Esophagus squamous epithelium (tissue), 4 donors: ENCODE measurements around the gene NAA80.

Experiments used
- POLR2A ChIP-seq, 4 donors: fragments of 450-650 bp; IDR thresholded peaks; one replicate each; pipeline ENCODE4 v1.6.1; 2017; ENCODE audit warnings: antibody characterized with exemption in 4 of 4, mild to moderate bottlenecking in 4 of 4, moderate library complexity in 3 of 4
- TF ChIP-seq, protein P1 (sequence below), 6 experiments: fragments of 450-650 bp in 4 of 6; fragments of 200-600 bp in 2 of 6; sonication (generic) in 2 of 6; IDR thresholded peaks; one replicate each; pipeline ENCODE4 v1.5.1; 2016 to 2019; ENCODE audit warnings: antibody characterized with exemption in 6 of 6, mild to moderate bottlenecking in 4 of 6, moderate library complexity in 4 of 6

DNA sequence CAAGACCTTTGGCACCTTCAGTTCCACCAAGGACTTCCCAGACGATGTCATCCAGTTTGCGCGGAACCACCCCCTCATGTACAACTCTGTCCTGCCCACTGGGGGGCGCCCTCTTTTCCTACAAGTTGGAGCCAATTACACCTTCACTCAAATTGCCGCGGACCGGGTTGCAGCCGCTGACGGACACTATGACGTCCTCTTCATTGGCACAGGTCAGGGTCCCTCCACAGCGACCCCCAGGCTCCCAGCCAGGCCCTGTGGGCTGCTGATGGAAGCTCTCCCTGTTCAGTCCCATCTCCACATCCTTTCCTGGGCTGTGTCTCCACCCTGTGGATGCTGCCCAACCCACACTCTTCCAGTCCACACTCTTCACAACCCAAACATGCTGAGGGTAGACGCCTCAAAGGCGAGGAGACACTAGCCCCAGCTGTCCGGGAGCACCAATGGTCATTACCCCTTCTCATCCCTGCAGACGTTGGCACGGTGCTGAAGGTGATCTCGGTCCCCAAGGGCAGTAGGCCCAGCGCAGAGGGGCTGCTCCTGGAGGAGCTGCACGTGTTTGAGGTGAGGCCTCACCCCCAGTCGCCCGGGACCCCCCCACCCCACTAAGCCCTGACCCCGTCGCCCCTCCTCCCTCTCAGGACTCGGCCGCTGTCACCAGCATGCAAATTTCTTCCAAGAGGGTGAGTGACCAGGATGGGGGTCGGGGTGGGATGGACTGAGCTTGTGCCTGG, 24.7 kb downstream of the NAA80 start:
- TF ChIP-seq, protein P1, sequence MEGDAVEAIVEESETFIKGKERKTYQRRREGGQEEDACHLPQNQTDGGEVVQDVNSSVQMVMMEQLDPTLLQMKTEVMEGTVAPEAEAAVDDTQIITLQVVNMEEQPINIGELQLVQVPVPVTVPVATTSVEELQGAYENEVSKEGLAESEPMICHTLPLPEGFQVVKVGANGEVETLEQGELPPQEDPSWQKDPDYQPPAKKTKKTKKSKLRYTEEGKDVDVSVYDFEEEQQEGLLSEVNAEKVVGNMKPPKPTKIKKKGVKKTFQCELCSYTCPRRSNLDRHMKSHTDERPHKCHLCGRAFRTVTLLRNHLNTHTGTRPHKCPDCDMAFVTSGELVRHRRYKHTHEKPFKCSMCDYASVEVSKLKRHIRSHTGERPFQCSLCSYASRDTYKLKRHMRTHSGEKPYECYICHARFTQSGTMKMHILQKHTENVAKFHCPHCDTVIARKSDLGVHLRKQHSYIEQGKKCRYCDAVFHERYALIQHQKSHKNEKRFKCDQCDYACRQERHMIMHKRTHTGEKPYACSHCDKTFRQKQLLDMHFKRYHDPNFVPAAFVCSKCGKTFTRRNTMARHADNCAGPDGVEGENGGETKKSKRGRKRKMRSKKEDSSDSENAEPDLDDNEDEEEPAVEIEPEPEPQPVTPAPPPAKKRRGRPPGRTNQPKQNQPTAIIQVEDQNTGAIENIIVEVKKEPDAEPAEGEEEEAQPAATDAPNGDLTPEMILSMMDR (IDR thresholded peaks at IDR 0.05): peak; percentile 69 to 87 (median 78)
- TF ChIP-seq POLR2A (IDR thresholded peaks at IDR 0.05): no peak
